HG03066 (cell line): ENCODE results near the gene FNBP1.

Experiments used
- ATAC-seq: cut with Tn5 transposase; IDR thresholded peaks from one replicate; pipeline ENCODE4 v1.9.1; 2021; ENCODE audit warnings: low read depth; ENCODE audit not compliant: unreplicated experiment

Gene FNBP1

DNA sequence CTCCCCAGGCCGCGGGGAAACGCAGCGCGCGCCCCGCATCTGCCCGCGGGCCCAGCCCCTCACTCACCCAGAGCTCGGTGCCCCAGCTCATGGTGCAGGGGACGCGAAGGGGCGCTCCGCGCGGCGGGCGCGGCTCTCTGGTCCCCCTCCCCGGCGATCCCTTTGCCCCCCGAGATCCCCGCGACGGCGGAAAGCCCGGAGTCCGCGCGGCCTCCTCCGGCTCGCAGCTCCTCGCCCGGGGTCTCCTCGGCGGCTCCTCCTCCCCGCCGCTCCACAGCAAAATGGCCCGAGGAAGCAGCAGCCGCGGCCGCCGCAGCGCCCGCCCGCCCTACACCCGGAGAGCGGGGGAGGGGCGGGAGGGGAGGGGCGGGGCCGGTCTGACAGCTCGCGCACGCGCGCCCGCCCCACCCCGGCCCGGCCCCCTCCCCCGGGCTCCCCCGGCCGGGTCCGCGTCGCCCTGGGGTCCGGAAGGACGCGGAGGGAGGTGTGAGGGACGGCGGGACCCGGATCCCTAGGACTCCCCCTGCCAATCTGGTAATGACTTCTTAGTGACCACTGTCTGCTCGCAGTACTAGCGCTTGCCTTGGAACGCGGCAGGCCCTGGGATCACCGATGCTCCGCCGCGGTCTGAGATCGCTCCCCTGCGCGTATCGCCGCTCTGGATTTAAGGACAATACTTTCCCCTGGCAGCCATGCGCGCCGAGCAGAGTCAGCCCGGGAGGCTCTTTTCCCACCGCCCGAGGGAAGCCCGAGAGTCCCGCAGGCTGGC, at the start of gene FNBP1:
TSS of gene FNBP1 (minus strand) at position 305 of the 769 bp plus-strand sequence. CDS start at position 91, 214 bp downstream.
- no peak for ATAC-seq

DNA sequence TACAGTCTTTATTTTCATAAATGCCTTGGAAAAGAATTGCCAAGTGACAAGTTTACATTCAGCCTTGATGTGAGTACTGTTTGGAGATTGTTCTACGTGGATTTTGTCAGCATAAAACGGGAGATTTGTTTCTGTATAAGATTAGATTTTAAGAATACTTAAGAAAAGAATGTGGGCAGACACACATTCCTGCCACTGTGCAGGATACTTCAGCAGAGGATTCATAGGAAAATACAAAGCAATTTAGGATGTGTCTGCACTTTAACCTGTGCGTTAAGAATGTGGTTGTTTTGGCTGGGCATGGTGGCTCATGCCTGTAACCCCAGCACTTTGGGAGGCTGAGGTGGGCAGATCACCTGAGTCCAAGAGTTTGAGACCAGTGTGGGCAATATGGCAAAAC, 47.9 kb upstream of the FNBP1 start:
- ATAC-seq, result no peak

DNA sequence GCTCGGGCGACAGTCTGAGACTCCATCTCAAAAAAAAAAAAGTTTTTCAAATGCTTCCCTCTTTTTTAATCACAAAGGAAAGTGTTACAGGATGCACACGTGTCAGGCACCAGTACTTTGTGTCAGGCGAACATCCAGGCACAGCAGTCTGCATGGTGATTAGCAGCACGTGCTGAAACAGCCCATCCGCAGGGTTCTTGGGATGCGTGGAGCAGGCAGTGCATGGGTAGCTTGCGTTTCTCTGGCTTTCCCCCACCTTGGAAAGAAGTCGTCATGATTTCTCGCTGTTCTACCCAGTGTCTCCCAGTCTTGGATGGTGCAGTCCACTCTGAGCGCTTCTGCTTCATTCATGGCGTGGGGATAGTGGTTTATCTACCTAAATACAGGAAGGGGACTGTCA, 46.2 kb upstream of the FNBP1 start:
- no peak for ATAC-seq

DNA sequence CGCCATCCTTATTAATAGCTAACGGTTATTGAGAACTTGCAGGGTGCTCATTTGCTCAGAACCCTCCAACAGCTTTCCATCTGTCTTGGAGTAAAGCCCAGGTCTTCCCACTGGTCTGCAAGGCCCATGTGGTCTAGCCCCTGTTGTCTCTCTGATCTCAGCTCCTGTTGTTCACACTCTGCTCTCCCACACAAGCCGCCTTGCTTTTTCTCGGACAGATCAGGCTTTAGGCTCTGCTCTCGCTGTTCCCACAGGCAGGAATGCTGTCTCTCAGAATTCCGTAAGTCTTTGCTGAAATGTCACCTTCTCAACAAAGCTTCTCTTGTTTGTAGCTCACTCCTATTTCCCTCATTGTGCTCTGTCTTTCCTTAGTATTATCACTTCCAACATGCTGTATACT, 45.1 kb upstream of the FNBP1 start:
- ATAC-seq, result no peak

DNA sequence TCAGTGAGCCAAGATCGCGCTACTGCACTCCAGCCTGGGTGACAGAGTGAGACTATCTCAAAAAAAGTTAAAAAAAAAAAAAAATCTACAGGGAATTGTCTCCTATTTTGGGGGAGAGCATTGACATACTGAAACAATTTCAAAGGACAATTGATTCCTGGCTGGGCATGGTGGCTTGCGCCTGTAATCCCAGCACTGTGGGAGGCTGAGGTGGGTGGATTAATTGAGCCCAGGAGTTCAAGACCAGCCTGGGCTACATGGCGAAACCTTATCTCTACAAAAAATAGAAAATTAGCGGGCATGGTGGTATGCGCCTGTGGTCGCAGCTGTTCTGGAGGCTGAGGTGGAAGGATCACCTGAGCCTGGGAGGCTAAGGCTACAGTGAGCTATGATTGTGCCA, 41.3 kb upstream of the FNBP1 start:
- ATAC-seq, result no peak

DNA sequence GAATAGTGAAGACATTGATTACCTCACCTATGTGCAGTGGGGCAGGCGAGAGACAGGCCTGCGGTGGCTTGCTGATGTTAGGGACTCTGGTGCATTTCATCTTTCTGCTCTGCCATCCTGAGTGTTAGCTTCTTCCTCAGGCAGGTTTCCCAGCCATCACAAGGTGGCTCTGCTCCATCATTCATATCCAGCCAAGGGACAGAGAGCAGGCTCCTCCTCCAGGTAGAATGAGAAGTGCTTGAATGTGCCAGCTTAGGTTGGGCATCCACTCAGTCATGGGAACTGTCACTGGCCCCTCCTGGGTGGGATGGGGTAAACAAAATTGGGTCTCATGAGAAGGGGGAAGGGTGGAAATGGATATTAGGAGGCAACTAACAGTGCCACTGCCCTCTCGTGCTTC, 35.6 kb upstream of the FNBP1 start:
- no peak for ATAC-seq

DNA sequence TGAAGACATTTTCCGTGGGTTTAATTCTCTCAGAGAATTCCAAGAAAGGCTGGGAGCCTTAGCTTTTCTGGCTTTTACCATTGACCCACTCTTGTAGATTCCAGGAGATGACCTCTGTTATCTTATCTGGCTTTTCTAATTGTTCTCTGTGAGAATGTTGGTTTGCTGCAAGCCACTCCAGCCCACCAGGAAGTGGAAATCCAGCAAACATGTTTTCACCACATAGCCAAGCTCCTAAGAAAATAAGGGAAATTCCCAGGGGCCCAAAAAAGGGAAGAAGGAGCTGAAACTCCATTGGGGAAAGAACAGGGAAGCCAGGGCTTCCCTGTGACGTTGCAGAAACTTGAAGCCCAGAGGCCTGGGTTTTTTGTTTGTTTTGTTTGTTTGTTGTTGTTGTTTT, 30.4 kb upstream of the FNBP1 start:
- ATAC-seq, result no peak

DNA sequence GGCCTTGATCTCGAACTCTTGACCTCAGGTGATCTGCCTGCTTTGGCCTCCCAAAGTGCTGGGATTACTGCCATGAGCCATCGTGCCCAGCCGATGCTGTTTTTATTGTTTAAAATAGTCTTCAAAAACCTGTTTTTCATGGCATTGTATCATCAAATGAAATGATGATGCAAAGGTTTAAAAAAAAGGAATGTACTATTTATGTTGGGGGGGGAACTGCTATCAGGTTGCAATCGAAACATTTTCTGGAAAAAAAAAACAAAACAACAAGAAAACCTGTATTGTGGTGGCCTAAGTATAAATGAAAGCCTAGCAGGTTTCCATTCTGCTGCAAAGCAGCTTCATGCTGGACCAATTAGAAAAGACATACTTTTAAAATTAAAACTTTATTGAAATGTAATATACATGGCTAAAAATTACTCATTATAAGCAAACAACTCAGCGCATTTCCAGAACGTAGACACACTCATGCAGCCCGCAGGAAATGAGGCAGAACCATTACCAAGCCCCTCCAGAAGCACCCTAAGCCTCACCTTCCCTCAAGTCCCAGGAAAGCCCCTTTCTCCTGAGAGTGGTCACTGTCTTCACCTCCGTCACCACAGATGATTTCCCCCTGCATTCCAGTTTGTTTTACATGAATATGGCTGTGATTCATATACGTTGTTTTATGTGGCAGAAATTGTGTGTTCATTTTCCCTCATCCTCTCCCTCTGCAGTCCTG, 29.7 kb upstream of the FNBP1 start:
- ATAC-seq, result no peak

DNA sequence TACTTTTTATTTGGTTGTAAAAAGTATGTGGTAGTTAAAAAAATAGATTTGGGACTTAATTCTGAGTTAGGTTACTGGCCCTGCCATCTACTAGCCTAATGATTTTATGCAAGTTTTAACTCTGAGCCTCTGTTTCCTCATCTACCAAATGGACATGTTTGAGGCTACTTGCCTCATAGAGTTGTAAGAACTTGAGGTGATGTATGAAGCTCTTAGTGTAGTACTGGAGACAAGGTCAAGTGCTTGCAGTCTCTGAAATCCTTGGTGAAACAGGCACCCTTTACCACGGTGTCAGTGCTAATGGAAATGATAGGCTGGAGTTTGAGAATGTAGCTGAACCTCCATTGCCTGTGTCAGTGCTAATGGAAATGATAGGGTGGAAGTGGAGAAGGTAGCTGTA, 26.1 kb upstream of the FNBP1 start:
- ATAC-seq, result no peak

DNA sequence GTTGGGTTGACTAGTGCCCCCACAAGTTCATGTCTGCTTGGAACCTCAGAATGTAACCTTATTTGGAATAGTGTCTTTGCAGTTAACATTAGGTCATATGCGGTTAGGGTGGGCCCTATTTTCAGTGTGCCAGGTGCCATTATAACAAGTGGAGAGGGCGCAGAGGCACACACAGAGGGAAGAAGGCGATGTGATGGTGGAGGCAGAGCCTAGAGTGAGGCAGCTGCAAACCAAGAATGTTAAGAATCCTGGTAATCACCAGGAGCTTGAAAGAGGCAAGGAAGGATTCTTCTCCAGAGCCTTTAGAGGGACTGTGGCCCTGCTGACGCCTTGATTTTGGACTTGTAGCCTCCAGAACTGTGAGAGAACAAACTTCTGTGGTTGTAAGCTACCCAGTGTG, 21.6 kb upstream of the FNBP1 start:
- ATAC-seq, result no peak

DNA sequence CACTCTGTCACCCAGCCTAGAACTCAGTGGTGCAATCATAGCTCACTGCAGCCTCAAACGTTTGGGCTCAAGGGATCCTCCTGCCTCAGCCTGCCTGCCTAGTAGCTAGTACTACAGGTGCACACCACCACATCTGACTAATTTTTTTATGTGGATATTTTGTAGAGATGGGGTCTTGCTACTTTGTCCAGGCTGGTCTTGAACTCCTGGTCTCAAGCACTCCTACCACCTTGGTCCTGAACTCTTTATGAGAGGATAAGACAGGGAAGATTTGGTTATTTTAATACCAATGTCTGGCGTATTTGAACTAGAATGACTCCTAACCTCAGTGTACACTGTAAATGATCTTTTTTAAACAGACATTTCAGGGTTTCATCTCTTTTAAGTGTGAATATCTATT, 19.8 kb upstream of the FNBP1 start:
- no peak for ATAC-seq

DNA sequence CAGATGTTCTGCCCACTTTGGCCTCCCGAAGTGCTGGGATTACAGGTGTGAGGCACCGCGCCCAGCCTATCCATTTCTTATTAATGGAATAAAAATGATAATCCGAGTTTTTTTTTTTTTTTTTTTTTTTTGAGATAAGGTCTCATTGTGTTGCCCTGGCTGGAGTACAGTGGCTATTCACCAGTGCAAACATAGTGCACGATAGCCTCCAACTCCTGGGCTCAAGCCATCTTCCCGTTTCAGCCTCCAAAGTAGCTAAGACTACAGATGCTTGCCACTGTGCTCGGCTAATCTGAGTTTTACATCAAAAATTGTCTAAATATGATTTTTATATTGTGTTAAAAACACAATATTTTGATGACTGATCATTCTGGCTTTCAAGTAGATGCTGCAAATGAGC, 17.3 kb upstream of the FNBP1 start:
- ATAC-seq, result no peak

DNA sequence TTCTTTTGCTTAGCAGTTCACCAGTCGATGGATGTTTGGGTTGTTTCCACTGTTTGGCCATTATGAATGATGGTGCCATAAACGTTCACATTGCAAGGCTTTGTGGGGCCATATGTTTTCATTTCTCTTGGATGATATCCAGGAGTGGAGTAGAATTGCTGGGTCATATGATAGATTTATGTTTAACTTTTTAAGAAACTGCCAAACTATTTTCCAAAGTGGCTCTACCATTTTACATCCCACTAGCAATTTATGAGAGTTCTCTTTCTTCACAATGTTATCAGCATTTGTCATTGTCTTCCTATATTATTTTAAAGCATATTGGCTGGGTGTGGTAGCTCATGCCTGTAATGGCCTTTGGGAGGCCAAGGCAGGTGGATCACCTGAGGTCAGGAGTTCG, 15.9 kb upstream of the FNBP1 start:
- no peak for ATAC-seq

DNA sequence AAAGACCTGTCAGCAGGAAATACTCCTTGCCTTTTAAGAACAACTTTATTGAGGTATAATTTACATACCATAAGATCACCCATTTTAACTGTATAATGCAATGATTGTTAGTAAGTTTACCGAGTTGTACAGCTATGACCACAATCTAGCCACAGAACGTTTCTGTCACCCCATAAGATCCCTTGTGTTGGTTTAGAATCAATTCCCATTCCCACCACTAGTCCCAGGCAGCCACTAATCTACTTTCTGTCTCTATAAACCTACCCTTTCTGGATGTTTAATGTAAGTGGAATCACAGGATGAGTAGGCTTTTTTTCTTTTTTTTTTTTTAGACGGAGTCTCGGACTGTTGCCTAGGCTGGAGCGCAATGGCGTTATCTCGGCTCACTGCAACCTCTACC, 15.2 kb upstream of the FNBP1 start:
- no peak for ATAC-seq

DNA sequence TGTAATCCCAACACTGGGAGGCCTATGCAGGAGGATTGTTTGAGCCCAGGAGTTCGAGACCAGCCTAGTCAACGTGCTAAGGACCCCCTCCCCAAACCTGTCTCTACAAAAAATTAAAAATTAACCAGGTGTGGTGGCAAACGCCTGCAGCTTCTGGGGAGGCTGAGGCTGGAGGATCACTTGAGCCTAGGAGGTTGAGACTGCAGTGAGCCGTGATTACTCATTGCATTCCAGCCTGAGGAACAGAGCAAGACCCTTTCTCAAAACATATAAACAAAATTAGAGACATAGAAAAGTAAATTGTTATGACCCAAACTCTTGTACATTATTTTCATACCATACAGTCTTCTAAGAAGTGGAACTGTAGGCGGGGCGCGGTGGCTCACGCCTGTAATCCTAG, 11.8 kb upstream of the FNBP1 start:
- no peak for ATAC-seq

DNA sequence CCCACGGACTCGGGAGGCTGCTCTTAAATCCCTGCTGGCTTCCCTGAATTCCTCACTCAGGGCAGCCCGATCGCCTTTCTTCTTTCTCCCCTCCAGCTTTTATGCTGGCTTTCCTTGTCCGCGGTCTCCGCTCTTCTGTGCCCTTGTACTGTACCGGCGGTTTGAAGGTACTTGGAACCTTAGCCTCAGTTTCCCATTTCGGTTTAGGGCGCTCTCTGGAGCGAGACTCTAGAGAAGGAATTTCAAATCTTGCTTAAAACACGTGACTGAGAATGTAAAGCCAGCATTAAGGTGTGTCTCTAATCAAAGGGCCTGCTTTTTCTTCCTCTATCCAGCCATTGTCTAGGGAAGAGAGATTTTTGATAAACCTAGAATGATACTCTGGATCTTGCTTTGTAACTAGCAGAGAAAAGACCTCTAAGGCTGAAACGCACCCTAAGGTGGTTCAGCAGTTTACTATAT, 11.4 kb upstream of the FNBP1 start:
- ATAC-seq, result no peak

DNA sequence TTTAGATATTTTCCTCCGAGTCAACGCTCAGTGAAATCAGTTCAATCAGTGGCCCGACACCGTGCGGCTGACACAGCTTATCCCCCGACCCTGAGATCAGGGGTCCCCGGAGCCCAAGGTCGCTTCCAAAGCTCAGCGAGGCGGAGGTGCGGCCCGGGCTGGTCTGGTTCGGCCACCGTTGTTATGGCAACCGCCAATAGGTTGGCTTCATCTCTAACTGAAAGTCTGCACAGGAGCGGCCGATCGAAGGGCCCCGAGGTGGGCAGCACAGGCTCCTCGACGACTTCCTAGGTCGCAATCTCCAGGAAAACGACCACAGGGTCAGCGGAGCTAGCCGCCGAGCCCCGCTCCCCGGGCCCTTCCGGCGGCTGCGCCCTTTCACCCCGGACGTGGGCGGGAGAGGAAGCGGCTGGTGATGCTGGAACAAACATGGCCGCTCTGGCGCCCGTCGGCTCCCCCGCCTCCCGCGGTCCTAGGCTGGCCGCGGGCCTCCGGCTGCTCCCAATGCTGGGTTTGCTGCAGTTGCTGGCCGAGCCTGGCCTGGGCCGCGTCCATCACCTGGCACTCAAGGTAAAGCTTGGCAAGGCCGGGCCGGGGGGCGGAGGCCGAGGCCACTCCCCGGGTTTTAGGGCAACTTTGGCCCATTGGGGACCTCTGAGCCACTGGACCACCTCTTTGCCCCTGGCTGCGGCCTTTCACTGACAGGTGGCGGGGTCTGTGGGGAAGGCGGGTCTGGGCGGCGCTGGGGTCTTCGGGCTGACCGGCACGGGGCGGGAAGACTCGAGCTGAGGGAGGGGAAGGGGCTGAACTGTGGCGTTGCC, 10.7 kb upstream of the FNBP1 start, which contains the start of gene GPR107:
TSS of gene GPR107 (plus strand) at position 403 of the 821 bp plus-strand sequence. CDS start at position 430, 27 bp downstream.
- peak; percentile 81 for ATAC-seq

DNA sequence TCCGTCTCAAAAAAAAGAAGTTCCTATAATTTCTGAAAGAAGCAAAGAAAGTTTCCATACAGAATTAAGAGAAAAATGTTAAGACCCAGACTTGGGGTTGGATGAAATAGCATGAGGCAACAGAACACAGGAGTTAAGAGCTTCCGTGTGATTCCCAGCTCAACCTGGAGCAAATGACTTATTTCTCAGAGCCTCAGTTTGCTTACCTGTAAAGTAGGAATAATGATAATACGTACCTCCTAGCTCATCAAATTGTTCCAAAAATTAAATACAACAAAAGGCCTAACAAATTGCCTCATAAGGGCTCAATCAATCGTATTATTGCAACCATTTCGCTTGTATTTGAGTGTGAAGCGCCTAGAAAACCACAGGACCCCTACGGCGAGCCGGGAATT, 10.1 kb upstream of the FNBP1 start:
- ATAC-seq, result no peak

DNA sequence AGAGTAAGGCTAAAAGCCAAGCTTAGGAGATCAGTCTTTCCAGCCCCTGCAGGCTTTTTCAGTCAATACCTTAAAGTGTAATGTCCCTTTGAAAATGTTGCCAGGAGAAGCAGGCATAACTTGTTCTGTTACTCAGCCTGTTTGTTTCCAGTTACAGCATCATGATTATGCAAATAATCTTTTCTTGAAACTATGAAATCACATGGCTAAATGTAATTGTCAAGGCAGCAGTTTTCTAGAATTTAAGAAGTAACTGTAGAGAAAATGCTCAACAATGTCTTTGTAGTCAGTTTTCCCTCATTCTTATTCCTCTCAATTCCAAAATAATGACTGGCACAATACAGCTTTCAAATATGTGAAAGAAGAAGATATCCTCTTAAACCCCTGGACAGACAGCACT, 8.9 kb upstream of the FNBP1 start:
- ATAC-seq, result no peak

DNA sequence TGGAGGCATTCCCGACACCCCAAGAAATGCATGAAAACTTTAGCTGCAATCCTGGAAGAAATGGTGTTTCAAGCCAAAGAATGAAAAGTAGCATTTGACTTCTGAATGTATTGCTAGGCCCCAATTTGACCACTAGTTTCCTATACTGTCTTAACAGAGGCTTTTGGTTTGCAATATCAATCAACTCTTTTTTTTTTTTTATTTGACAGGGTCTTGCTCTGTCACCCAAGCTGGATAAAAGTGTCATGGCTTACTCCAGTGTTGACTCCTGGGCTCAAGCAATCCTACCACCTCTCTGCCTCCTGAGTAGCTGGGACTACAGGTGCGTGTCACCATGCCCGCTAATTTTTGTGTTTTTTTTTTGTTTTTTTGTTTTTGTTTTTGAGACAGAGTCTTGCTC, 7.5 kb upstream of the FNBP1 start:
- no peak for ATAC-seq
